ENCODE results near the gene EML6.

DNA sequence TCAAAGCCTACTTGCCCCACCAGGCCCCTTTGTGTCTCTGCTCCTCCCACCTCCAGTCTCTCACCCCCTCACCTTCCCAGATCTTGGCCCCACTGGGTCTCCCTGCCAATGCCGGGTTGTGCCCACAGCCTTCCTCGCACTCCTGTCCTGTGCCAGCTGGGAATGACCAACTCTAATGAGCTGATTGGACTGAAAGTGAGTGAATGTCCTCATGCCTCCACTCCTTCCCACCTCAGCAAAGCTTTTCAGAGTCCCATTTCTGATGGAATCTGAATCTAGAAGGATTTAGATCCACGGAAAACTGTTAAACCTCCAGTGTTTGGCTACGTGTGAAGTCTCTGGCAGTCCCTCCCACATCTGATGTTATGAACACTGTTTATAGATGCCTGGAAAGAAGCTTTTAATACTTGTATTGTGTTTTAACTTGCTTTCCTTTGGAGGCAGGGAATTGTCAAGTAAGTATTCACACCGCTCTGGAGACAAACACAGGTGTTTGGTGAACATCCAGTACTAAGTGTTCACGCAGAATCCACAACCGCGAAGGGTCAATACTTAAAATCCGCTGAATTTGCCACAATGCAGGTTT, 222.9 kb downstream of the EML6 start:
- TF ChIP-seq, protein P1, sequence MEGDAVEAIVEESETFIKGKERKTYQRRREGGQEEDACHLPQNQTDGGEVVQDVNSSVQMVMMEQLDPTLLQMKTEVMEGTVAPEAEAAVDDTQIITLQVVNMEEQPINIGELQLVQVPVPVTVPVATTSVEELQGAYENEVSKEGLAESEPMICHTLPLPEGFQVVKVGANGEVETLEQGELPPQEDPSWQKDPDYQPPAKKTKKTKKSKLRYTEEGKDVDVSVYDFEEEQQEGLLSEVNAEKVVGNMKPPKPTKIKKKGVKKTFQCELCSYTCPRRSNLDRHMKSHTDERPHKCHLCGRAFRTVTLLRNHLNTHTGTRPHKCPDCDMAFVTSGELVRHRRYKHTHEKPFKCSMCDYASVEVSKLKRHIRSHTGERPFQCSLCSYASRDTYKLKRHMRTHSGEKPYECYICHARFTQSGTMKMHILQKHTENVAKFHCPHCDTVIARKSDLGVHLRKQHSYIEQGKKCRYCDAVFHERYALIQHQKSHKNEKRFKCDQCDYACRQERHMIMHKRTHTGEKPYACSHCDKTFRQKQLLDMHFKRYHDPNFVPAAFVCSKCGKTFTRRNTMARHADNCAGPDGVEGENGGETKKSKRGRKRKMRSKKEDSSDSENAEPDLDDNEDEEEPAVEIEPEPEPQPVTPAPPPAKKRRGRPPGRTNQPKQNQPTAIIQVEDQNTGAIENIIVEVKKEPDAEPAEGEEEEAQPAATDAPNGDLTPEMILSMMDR (conservative IDR thresholded peaks at IDR 0.05; ENCODE audit: low read depth in 2 of 2) = no peak
- TF ChIP-seq EZH2 (IDR thresholded peaks at IDR 0.05; ENCODE audit: low read depth, unreplicated experiment) (no peak), EZH2phosphoT487 (IDR thresholded peaks at IDR 0.05; ENCODE audit: unreplicated experiment) (no peak), JUNB (IDR thresholded peaks at IDR 0.05; ENCODE audit: unreplicated experiment) (no peak), POLR2AphosphoS5 (IDR thresholded peaks at IDR 0.05; ENCODE audit: low read depth) (no peak), CREB1 (CRISPR knock-in tag; IDR thresholded peaks at IDR 0.05; ENCODE audit: low read depth) (no peak), NANOG (IDR thresholded peaks at IDR 0.05; ENCODE audit: borderline replicate concordance) (no peak), STAT1 (IDR thresholded peaks at IDR 0.05; ENCODE audit: unreplicated experiment) (no peak)
- TF ChIP-seq, protein P2, sequence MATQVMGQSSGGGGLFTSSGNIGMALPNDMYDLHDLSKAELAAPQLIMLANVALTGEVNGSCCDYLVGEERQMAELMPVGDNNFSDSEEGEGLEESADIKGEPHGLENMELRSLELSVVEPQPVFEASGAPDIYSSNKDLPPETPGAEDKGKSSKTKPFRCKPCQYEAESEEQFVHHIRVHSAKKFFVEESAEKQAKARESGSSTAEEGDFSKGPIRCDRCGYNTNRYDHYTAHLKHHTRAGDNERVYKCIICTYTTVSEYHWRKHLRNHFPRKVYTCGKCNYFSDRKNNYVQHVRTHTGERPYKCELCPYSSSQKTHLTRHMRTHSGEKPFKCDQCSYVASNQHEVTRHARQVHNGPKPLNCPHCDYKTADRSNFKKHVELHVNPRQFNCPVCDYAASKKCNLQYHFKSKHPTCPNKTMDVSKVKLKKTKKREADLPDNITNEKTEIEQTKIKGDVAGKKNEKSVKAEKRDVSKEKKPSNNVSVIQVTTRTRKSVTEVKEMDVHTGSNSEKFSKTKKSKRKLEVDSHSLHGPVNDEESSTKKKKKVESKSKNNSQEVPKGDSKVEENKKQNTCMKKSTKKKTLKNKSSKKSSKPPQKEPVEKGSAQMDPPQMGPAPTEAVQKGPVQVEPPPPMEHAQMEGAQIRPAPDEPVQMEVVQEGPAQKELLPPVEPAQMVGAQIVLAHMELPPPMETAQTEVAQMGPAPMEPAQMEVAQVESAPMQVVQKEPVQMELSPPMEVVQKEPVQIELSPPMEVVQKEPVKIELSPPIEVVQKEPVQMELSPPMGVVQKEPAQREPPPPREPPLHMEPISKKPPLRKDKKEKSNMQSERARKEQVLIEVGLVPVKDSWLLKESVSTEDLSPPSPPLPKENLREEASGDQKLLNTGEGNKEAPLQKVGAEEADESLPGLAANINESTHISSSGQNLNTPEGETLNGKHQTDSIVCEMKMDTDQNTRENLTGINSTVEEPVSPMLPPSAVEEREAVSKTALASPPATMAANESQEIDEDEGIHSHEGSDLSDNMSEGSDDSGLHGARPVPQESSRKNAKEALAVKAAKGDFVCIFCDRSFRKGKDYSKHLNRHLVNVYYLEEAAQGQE (IDR thresholded peaks at IDR 0.05; ENCODE audit: unreplicated experiment) = no peak
- TF ChIP-seq, protein P3, sequence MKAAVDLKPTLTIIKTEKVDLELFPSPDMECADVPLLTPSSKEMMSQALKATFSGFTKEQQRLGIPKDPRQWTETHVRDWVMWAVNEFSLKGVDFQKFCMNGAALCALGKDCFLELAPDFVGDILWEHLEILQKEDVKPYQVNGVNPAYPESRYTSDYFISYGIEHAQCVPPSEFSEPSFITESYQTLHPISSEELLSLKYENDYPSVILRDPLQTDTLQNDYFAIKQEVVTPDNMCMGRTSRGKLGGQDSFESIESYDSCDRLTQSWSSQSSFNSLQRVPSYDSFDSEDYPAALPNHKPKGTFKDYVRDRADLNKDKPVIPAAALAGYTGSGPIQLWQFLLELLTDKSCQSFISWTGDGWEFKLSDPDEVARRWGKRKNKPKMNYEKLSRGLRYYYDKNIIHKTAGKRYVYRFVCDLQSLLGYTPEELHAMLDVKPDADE (IDR thresholded peaks at IDR 0.05) = no peak
- TF ChIP-seq, protein P4, sequence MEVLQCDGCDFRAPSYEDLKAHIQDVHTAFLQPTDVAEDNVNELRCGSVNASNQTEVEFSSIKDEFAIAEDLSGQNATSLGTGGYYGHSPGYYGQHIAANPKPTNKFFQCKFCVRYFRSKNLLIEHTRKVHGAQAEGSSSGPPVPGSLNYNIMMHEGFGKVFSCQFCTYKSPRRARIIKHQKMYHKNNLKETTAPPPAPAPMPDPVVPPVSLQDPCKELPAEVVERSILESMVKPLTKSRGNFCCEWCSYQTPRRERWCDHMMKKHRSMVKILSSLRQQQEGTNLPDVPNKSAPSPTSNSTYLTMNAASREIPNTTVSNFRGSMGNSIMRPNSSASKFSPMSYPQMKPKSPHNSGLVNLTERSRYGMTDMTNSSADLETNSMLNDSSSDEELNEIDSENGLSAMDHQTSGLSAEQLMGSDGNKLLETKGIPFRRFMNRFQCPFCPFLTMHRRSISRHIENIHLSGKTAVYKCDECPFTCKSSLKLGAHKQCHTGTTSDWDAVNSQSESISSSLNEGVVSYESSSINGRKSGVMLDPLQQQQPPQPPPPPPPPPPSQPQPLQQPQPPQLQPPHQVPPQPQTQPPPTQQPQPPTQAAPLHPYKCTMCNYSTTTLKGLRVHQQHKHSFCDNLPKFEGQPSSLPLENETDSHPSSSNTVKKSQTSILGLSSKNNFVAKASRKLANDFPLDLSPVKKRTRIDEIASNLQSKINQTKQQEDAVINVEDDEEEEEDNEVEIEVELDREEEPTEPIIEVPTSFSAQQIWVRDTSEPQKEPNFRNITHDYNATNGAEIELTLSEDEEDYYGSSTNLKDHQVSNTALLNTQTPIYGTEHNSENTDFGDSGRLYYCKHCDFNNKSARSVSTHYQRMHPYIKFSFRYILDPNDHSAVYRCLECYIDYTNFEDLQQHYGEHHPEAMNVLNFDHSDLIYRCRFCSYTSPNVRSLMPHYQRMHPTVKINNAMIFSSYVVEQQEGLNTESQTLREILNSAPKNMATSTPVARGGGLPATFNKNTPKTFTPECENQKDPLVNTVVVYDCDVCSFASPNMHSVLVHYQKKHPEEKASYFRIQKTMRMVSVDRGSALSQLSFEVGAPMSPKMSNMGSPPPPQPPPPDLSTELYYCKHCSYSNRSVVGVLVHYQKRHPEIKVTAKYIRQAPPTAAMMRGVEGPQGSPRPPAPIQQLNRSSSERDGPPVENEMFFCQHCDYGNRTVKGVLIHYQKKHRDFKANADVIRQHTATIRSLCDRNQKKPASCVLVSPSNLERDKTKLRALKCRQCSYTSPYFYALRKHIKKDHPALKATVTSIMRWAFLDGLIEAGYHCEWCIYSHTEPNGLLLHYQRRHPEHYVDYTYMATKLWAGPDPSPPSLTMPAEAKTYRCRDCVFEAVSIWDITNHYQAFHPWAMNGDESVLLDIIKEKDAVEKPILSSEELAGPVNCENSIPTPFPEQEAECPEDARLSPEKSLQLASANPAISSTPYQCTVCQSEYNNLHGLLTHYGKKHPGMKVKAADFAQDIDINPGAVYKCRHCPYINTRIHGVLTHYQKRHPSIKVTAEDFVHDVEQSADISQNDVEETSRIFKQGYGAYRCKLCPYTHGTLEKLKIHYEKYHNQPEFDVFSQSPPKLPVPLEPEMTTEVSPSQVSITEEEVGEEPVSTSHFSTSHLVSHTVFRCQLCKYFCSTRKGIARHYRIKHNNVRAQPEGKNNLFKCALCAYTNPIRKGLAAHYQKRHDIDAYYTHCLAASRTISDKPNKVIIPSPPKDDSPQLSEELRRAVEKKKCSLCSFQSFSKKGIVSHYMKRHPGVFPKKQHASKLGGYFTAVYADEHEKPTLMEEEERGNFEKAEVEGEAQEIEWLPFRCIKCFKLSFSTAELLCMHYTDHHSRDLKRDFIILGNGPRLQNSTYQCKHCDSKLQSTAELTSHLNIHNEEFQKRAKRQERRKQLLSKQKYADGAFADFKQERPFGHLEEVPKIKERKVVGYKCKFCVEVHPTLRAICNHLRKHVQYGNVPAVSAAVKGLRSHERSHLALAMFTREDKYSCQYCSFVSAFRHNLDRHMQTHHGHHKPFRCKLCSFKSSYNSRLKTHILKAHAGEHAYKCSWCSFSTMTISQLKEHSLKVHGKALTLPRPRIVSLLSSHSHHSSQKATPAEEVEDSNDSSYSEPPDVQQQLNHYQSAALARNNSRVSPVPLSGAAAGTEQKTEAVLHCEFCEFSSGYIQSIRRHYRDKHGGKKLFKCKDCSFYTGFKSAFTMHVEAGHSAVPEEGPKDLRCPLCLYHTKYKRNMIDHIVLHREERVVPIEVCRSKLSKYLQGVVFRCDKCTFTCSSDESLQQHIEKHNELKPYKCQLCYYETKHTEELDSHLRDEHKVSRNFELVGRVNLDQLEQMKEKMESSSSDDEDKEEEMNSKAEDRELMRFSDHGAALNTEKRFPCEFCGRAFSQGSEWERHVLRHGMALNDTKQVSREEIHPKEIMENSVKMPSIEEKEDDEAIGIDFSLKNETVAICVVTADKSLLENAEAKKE (CRISPR knock-in tag; IDR thresholded peaks at IDR 0.05) = no peak

All from GM23338 (cell line).